ENCODE measurements around the gene ATG14.

Gene ATG14

DNA sequence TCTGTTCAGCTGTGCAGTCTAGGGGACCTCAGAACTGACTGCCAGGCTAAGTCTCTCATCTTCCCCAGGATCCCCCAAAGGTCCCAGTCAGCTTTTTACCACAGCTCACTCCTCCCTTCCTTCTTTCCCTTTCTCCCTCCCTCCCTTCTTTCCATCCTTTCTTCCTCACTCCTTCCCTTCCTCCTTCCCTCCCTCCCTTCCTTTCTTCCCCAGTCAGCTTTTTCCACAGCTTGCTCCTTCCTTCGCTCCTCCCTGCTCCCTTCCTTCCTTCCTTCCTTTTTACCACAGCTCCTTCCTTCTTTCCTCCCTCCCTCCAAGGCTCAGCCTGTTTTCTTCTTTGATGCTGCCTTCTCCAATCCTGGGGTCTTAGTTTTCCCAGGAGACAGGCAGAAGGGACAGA lies 39.2 kb downstream of the ATG14 start:
- no peak for TF ChIP-seq CTCF (IDR thresholded peaks at IDR 0.05)
- H3K27ac ChIP-seq: no peak overlapping the region

GRCh38 chr14:55370883-55371455 lies 40.7 kb downstream of the ATG14 start:
- Histone ChIP-seq H3K9me3 (no peaks in the 10 kb centered on the region), H3K4me3 (ENCODE audit: low read depth in 1 of 2, low read length in 1 of 2) (no peak overlapping the region), H3K36me3 (peaks cover 31% of the 10 kb centered on the region), H3K27me3 (no peaks in the 10 kb centered on the region), H3K27ac (no peak overlapping the region), H3K4me1 (ENCODE audit: control insufficient read depth in 1 of 2, insufficient read depth in 1 of 2, low read depth in 1 of 2, low read length in 1 of 2) (no peaks in the 10 kb centered on the region)
- TF ChIP-seq CTCF (IDR thresholded peaks at IDR 0.05): no peak

More for the DNA sequence above, 39.2 kb downstream of the ATG14 start:
- Histone ChIP-seq H3K36me3 (peaks cover 46% of the 10 kb centered on the region), H3K9me3 (no peaks in the 10 kb centered on the region), H3K27me3 (no peaks in the 10 kb centered on the region), H3K4me1 (ENCODE audit: control insufficient read depth in 1 of 2, insufficient read depth in 1 of 2, low read depth in 1 of 2, low read length in 1 of 2) (no peaks in the 10 kb centered on the region), H3K4me3 (ENCODE audit: low read depth in 1 of 2, low read length in 1 of 2) (no peak overlapping the region)

DNA sequence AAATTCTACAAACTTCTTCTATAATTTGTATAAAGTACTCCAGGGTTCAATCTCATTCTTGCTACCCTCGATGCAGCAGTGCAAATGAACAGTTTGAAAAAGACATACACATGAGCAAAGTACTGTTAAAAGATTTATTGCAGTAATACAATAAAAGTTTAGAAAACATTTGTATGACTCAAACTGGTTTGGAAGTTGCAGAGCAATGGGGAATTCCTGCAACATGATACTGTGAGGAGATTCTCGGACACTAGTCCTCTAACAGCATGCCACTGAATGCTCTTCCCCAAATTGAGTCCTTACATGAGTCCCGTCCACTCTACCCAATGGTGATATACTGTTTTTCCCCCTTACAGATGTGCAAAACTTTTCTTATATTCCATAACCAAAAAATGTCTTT lies 45.4 kb downstream of the ATG14 start:
- Histone ChIP-seq H3K27me3 (no peaks in the 10 kb centered on the region), H3K27ac (no peak overlapping the region), H3K36me3 (peaks cover 31% of the 10 kb centered on the region), H3K9me3 (no peaks in the 10 kb centered on the region), H3K4me3 (ENCODE audit: low read depth in 1 of 2, low read length in 1 of 2) (no peak overlapping the region), H3K4me1 (ENCODE audit: control insufficient read depth in 1 of 2, insufficient read depth in 1 of 2, low read depth in 1 of 2, low read length in 1 of 2) (no peaks in the 10 kb centered on the region)
- TF ChIP-seq CTCF (IDR thresholded peaks at IDR 0.05): no peak

- H3K4me3 ChIP-seq (ENCODE audit: low read depth in 1 of 2, low read length in 1 of 2): no peak overlapping the region
- H3K27ac ChIP-seq: no peak overlapping the region
- no peak for TF ChIP-seq CTCF (IDR thresholded peaks at IDR 0.05)
- H3K4me1 ChIP-seq (ENCODE audit: control insufficient read depth in 1 of 2, insufficient read depth in 1 of 2, low read depth in 1 of 2, low read length in 1 of 2): peaks cover 6 to 8% of the 10 kb centered on the region in 2 experiments
- H3K36me3 ChIP-seq: peaks cover 6% of the 10 kb centered on the region
- no peaks in the 10 kb centered on the region for H3K27me3 ChIP-seq
- H3K9me3 ChIP-seq: no peaks in the 10 kb centered on the region
These were observed 50.4 kb downstream of the ATG14 start for GRCh38 chr14:55361190-55361589.

GRCh38 chr14:55359307-55359706 lies 52.3 kb downstream of the ATG14 start:
- H3K4me3 ChIP-seq (ENCODE audit: low read depth in 1 of 2, low read length in 1 of 2): no peak overlapping the region
- no peaks in the 10 kb centered on the region for H3K9me3 ChIP-seq
- peaks cover 10% of the 10 kb centered on the region for H3K36me3 ChIP-seq
- no peak overlapping the region for H3K27ac ChIP-seq
- H3K27me3 ChIP-seq: no peaks in the 10 kb centered on the region
- TF ChIP-seq CTCF (IDR thresholded peaks at IDR 0.05): no peak
- peaks cover 6 to 8% of the 10 kb centered on the region in 2 experiments for H3K4me1 ChIP-seq (ENCODE audit: control insufficient read depth in 1 of 2, insufficient read depth in 1 of 2, low read depth in 1 of 2, low read length in 1 of 2)
